Neural progenitor cell (in vitro differentiated cells): ENCODE measurements around the gene KRTAP2-4.

Experiments
- CTCF ChIP-seq: fragments of 200-600 bp; sonication (generic); IDR thresholded peaks from 2 replicates; pipeline ENCODE4 v1.5.1; 2017; ENCODE audit warnings: antibody characterized with exemption, mild to moderate bottlenecking
- EZH2 ChIP-seq: fragments of 200-600 bp; sonication (generic); IDR thresholded peaks from 2 replicates; pipeline ENCODE4 v1.6.1; 2017; ENCODE audit warnings: antibody characterized with exemption, mild to moderate bottlenecking, moderate library complexity

GRCh38 chr17:41057547-41057946, 8.1 kb downstream of the KRTAP2-4 start:
- TF ChIP-seq CTCF (no peak), EZH2 (no peak)
